Melanocyte of skin (primary cell): Measurements from ENCODE around the gene TMEM59L. TPM values are rescaled to one million over a fixed set of nuclear protein-coding genes. Genes with fewer than 3 reads are reported as not detected.

ENCODE experiments used
- small RNA-seq, 2 donors: library from RNA; depleted of rRNA; stranded (forward); fragments of <200 nt; gene quantifications; one replicate each; pipeline ENCODE3, GENCODE V24; 2012
- total RNA-seq, 2 donors: library from RNA; depleted of rRNA; stranded (reverse); fragments of >200 nt; gene quantifications; 2 replicates each; pipeline ENCODE4 v1.2.3, GENCODE V29; 2012

TMEM59L gene
- total RNA-seq, result not detected

GRCh38 chr19:18612772-18613588 is at the start of gene TMEM59L:
Gene TMEM59L, plus strand, starts transcription at chr19:18612870. Its CDS starts 89 bp downstream, at chr19:18612959.

GRCh38 chr19:18571564-18572344 is 40.9 kb upstream of the TMEM59L start, which contains the start of gene UBA52:
Gene UBA52, plus strand, starts transcription at chr19:18571857. Its CDS starts 1,444 bp downstream, at chr19:18573301.

GRCh38 chr19:18588611-18589379 is 23.9 kb upstream of the TMEM59L start, which contains the start of gene REX1BD:
Gene REX1BD, plus strand, starts transcription at chr19:18588798. Its CDS starts 4 bp downstream, at chr19:18588802.

DNA sequence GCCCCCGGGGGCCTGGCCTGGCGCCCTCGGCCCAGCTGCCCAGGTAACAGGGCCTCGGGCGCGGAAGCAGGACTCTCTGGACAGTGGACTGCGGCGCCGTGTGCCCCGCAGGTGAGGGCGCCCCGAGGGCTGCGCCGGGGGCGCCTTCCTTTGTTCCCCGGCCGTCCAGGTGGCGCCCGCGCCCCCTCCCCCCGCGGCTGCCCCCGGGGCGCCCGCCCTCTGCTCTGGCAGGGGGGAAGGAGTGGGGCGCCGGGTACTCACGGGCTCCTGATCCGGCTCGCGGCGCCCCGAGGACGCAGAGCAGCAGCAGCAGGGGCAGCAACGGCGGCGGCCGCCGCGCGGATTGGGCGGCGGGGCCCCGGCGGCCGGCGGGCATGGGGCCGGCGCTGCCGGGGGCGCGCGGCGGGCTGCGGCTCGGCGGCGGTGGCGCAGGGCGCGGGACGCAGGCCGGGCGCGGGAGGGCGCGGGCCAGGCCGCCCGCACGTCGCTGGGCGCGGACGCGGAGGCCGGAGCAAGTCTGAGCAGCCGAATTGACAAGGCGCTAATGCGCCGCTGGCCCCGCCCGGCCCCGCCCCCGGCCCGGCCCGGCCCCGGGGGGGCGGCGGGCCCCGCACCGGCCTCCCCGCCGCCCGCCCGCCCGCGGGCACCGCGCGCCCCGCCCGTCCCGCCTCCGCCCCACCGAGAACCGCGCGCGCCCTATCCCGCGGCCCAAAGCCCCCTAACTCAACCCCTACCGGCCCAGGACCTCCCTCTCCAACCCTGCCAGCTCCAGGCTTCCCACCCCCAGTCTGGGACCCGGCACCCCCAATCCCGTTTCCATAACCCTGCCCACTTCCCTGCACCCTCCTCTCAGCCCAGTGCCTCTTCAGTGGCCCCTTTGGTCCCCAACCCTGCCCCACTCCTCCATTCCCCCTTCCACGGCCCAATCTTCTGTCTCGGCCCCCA is 6.1 kb upstream of the TMEM59L start, which contains the start of gene CRLF1:
Gene CRLF1, minus strand, starts transcription at position 519 of the 945 bp plus-strand sequence. Its CDS starts 143 bp downstream, at position 376.

GRCh38 chr19:18636969-18637629 is 24.4 kb downstream of the TMEM59L start, which contains the start of gene KLHL26:
Gene KLHL26, plus strand, starts transcription at chr19:18637028. Its CDS starts 27 bp downstream, at chr19:18637055.

Small RNAs within 50 kb of the gene (small RNA-seq; reads per million reads assigned to genes)
- gene RN7SL155P, result 0 reads per million in 2 donors

Other genes with a start within 250 kb of the TMEM59L start
- gene GDF15, start 226.7 kb upstream of the TMEM59L start, total RNA-seq, result 100 to 1,000 TPM in 1 of 2 donors, 10 to 100 TPM in 1; 57.8 to 325 TPM
- not detected for gene LRRC25, start 215.2 kb upstream of the TMEM59L start, total RNA-seq
- 10 to 100 TPM; 38.2 to 85.6 TPM for gene SSBP4, start 193.5 kb upstream of the TMEM59L start, total RNA-seq
- gene ISYNA1, start 174.7 kb upstream of the TMEM59L start, total RNA-seq, result 10 to 100 TPM; 24.0 to 25.5 TPM
- gene ELL, start 90.8 kb upstream of the TMEM59L start, total RNA-seq, result 10 to 100 TPM in 1 of 2 donors, 1 to 10 TPM in 1; 8.6 to 11.3 TPM
- gene FKBP8, start 69.3 kb upstream of the TMEM59L start, total RNA-seq, result 100 to 1,000 TPM; 145 to 159 TPM
- 100 to 1,000 TPM; 138 to 139 TPM for gene KXD1, start 55.0 kb upstream of the TMEM59L start, total RNA-seq
- 100 to 1,000 TPM; 498 to 653 TPM for gene UBA52, start 41.0 kb upstream of the TMEM59L start, total RNA-seq
- 10 to 100 TPM; 67.9 to 68.5 TPM for gene REX1BD, start 24.1 kb upstream of the TMEM59L start, total RNA-seq
- under 1 TPM in 1 of 2 donors, not detected in 1; under 0.01 TPM for gene CRLF1, start 6.1 kb upstream of the TMEM59L start, total RNA-seq
- gene KLHL26, start 24.2 kb downstream of the TMEM59L start, total RNA-seq, result 1 to 10 TPM; 3.4 to 4.7 TPM
- 1 to 10 TPM; 2.3 to 4.8 TPM for gene CRTC1, start 70.8 kb downstream of the TMEM59L start, total RNA-seq
- not detected for gene COMP, start 178.4 kb downstream of the TMEM59L start, total RNA-seq
- 10 to 100 TPM; 29.6 to 66.6 TPM for gene UPF1, start 219.1 kb downstream of the TMEM59L start, total RNA-seq